ENCODE measurements around the gene SAFB. TPM values are rescaled to one million over a fixed set of nuclear protein-coding genes. Genes with fewer than 3 reads are reported as not detected.

Gene SAFB
- total and polyA plus RNA-seq, 2 experiments from 2014 or later, result 50.2 to 75.8 TPM

GRCh38 chr19:5628461-5628860 is 5.6 kb downstream of the SAFB start:
- Histone ChIP-seq H3K9me2 (replicated peaks; ENCODE audit: insufficient read depth) (no peaks in the 10 kb centered on the region), H2AFZ (no peak overlapping the region), H3K36me3 (replicated peaks; ENCODE audit: insufficient read depth, low read depth) (no peaks in the 10 kb centered on the region), H3K27me3 (no peaks in the 10 kb centered on the region), H3K4me3 (no peak overlapping the region), H3K27ac (no peak overlapping the region), H3K9me3 (ENCODE audit: low read depth) (no peaks in the 10 kb centered on the region), H3K4me1 (ENCODE audit: insufficient read depth) (peaks cover 30% of the 10 kb centered on the region), H3K79me2 (peaks cover 100% of the 10 kb centered on the region), H4K20me1 (ENCODE audit: insufficient read depth, poor library complexity, severe bottlenecking) (peaks cover 99% of the 10 kb centered on the region), H3K4me2 (no peak overlapping the region)
- TF ChIP-seq EZH2phosphoT487 (IDR thresholded peaks at IDR 0.05; ENCODE audit: low read depth, severe bottlenecking, unreplicated experiment) (no peak), EZH2 (IDR thresholded peaks at IDR 0.05; ENCODE audit: borderline replicate concordance) (no peak)
- TF ChIP-seq, protein P1, sequence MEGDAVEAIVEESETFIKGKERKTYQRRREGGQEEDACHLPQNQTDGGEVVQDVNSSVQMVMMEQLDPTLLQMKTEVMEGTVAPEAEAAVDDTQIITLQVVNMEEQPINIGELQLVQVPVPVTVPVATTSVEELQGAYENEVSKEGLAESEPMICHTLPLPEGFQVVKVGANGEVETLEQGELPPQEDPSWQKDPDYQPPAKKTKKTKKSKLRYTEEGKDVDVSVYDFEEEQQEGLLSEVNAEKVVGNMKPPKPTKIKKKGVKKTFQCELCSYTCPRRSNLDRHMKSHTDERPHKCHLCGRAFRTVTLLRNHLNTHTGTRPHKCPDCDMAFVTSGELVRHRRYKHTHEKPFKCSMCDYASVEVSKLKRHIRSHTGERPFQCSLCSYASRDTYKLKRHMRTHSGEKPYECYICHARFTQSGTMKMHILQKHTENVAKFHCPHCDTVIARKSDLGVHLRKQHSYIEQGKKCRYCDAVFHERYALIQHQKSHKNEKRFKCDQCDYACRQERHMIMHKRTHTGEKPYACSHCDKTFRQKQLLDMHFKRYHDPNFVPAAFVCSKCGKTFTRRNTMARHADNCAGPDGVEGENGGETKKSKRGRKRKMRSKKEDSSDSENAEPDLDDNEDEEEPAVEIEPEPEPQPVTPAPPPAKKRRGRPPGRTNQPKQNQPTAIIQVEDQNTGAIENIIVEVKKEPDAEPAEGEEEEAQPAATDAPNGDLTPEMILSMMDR (IDR thresholded peaks at IDR 0.05; ENCODE audit: poor library complexity), result no peak
- DNase-seq (ENCODE audit: low spot score), result no peak
- 96% methylated on average over 1 of the region's 1 CpG for WGBS (ENCODE audit: low lambda C conversion rate, missing lambda C conversion rate)

DNA sequence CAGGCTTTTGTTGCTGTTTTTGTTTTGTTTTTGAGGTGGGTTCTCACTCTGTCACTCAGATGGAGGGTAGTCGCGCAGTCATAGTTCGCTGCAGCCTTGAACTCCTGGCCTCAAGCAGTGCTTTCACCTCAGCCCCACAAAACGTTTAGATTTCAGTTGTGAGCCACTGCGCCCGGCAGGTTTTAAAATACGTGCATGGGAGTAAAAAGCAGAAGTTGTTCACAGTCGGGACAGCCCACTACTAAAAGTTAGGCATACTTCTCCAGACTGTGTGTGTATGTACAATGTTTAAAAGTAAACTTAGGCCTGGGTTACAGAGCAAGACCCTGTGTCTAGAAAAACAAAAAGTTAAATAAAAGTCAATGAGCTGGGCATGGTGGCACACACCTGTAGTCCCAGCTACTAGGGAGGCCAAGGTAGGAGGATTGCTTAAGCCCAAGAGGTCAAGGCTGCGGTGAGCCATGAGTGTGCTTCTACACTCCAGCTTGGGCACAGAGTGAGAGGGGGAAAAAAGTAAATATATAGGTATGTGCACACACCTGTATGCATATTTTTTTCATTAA is 6.1 kb downstream of the SAFB start:
- Histone ChIP-seq H3K27ac (no peak overlapping the region), H3K36me3 (replicated peaks; ENCODE audit: insufficient read depth, low read depth) (no peaks in the 10 kb centered on the region)
- WGBS (ENCODE audit: low lambda C conversion rate, missing lambda C conversion rate), result 95% methylated on average over 9 of the region's 9 CpGs

GRCh38 chr19:5631567-5632240 is 8.8 kb downstream of the SAFB start:
- no peak overlapping the region for H3K4me2 ChIP-seq
- TF ChIP-seq, protein P1 (IDR thresholded peaks at IDR 0.05; ENCODE audit: poor library complexity), result no peak
- no peak for TF ChIP-seq EZH2 (IDR thresholded peaks at IDR 0.05; ENCODE audit: borderline replicate concordance)
- TF ChIP-seq EZH2phosphoT487 (IDR thresholded peaks at IDR 0.05; ENCODE audit: low read depth, severe bottlenecking, unreplicated experiment), result no peak
- H3K9me2 ChIP-seq (replicated peaks; ENCODE audit: insufficient read depth), result no peaks in the 10 kb centered on the region
- peaks cover 99% of the 10 kb centered on the region for H4K20me1 ChIP-seq (ENCODE audit: insufficient read depth, poor library complexity, severe bottlenecking)
- peaks cover 15% of the 10 kb centered on the region for H3K4me1 ChIP-seq (ENCODE audit: insufficient read depth)
- no peak overlapping the region for H2AFZ ChIP-seq
- 93% methylated on average over 9 of the region's 9 CpGs for WGBS (ENCODE audit: low lambda C conversion rate, missing lambda C conversion rate)
- H3K9me3 ChIP-seq (ENCODE audit: low read depth), result no peaks in the 10 kb centered on the region
- no peak overlapping the region for H3K27ac ChIP-seq
- H3K79me2 ChIP-seq, result peaks cover 100% of the 10 kb centered on the region
- no peaks in the 10 kb centered on the region for H3K27me3 ChIP-seq
- H3K36me3 ChIP-seq (replicated peaks; ENCODE audit: insufficient read depth, low read depth), result no peaks in the 10 kb centered on the region
- no peak overlapping the region for H3K4me3 ChIP-seq
- DNase-seq (ENCODE audit: low spot score), result no peak

More for the DNA sequence above, 6.1 kb downstream of the SAFB start:
- H3K9me2 ChIP-seq (replicated peaks; ENCODE audit: insufficient read depth), result no peaks in the 10 kb centered on the region
- peaks cover 30% of the 10 kb centered on the region for H3K4me1 ChIP-seq (ENCODE audit: insufficient read depth)
- H4K20me1 ChIP-seq (ENCODE audit: insufficient read depth, poor library complexity, severe bottlenecking), result peaks cover 99% of the 10 kb centered on the region
- H3K79me2 ChIP-seq, result peaks cover 100% of the 10 kb centered on the region
- no peaks in the 10 kb centered on the region for H3K27me3 ChIP-seq
- H3K4me2 ChIP-seq, result no peak overlapping the region
- H3K9me3 ChIP-seq (ENCODE audit: low read depth), result no peaks in the 10 kb centered on the region
- no peak for DNase-seq (ENCODE audit: low spot score)
- TF ChIP-seq EZH2phosphoT487 (IDR thresholded peaks at IDR 0.05; ENCODE audit: low read depth, severe bottlenecking, unreplicated experiment) (no peak), EZH2 (IDR thresholded peaks at IDR 0.05; ENCODE audit: borderline replicate concordance) (no peak)
- TF ChIP-seq, protein P1 (IDR thresholded peaks at IDR 0.05; ENCODE audit: poor library complexity), result no peak
- H3K4me3 ChIP-seq, result no peak overlapping the region
- H2AFZ ChIP-seq, result no peak overlapping the region
